ENCODE results near the gene ARHGAP6.

The ARHGAP6 gene

DNA sequence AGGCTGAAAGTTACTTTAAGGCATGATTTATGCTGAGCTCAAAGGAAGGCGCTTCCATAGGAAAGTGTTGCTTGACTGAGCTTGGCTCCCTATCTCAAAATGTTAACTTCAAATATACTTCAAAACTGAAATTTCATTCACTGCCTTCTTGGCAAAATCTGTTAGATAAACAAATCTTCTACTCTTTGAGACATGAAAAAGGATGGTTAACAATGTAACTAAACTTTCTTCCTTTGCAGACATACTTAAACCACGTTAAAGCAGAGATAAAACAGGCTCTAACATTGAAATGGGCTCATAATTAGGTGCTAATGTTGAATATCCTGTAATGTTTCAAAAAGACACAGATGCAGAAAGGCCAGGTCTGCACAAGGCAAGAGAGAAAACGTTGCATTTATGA, 262.1 kb downstream of the ARHGAP6 start:
- 100% methylated on average over 1 of the region's 3 CpGs for WGBS (ENCODE audit: insufficient coverage)
- CTCF ChIA-PET, result no interaction called here
- Histone ChIP-seq H3K27ac (ENCODE audit: insufficient read depth in 1 of 2, low read depth in 1 of 2, low read length in 2 of 2, poor library complexity in 1 of 2, severe bottlenecking in 2 of 2) (no peak overlapping the region), H3K9me3 (ENCODE audit: control extremely low read depth in 1 of 5, control insufficient read depth in 4 of 5, insufficient read depth in 2 of 5, low read depth in 1 of 5, low read length in 4 of 5) (no peaks in the 10 kb centered on the region), H3K4me3 (ENCODE audit: control insufficient read depth in 1 of 7, extremely low read depth in 1 of 7, insufficient read depth in 4 of 7, low read depth in 2 of 7, low read length in 6 of 7) (no peak overlapping the region), H3K27me3 (replicated peaks in 2 of 5; ENCODE audit: control insufficient read depth in 4 of 5, insufficient read depth in 5 of 5, low read length in 4 of 5) (no peaks in the 10 kb centered on the region), H3K36me3 (ENCODE audit: control insufficient read depth in 4 of 4, insufficient read depth in 4 of 4, low read length in 3 of 4) (no peaks in the 10 kb centered on the region), H3K4me1 (ENCODE audit: control extremely low read depth in 1 of 4, control insufficient read depth in 4 of 4, insufficient read depth in 4 of 4, low read length in 3 of 4) (no peaks in the 10 kb centered on the region)
- POLR2A ChIA-PET, result no interaction called here
- DNase-seq, result no peak

DNA sequence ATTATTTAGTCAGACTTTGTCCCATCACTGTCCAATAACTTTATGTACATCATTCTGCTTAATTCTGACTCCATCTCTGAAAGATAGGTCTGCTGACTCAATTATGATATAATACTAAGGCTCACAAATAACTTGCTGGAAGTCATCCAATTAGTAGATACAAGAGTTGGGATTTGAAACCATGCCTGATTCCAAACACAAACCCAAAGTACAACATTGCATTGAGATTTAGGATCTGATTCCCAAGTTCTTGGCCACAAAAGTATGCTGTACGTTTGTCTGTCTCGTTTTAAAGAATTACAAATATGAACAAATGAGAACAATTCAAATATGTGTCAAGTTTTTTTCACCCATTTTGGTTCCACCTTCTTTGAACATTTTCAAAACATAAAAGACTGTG, 263.8 kb downstream of the ARHGAP6 start:
- Histone ChIP-seq H3K36me3 (ENCODE audit: control insufficient read depth in 4 of 4, insufficient read depth in 4 of 4, low read length in 3 of 4) (no peaks in the 10 kb centered on the region), H3K4me3 (ENCODE audit: control insufficient read depth in 1 of 7, extremely low read depth in 1 of 7, insufficient read depth in 4 of 7, low read depth in 2 of 7, low read length in 6 of 7) (no peak overlapping the region), H3K27ac (ENCODE audit: insufficient read depth in 1 of 2, low read depth in 1 of 2, low read length in 2 of 2, poor library complexity in 1 of 2, severe bottlenecking in 2 of 2) (no peak overlapping the region), H3K27me3 (replicated peaks in 2 of 5; ENCODE audit: control insufficient read depth in 4 of 5, insufficient read depth in 5 of 5, low read length in 4 of 5) (no peaks in the 10 kb centered on the region), H3K4me1 (ENCODE audit: control extremely low read depth in 1 of 4, control insufficient read depth in 4 of 4, insufficient read depth in 4 of 4, low read length in 3 of 4) (no peaks in the 10 kb centered on the region), H3K9me3 (ENCODE audit: control extremely low read depth in 1 of 5, control insufficient read depth in 4 of 5, insufficient read depth in 2 of 5, low read depth in 1 of 5, low read length in 4 of 5) (no peaks in the 10 kb centered on the region)
- ChIA-PET CTCF (interaction anchor here (1.4 to 1.5 kb wide), 2 partner anchors 20 kb away, joined by 3 read pairs; no protein-coding TSS in a partner anchor), POLR2A (no interaction called here)
- WGBS (ENCODE audit: insufficient coverage), result 90% methylated on average over 2 of the region's 2 CpGs
- DNase-seq, result no peak

DNA sequence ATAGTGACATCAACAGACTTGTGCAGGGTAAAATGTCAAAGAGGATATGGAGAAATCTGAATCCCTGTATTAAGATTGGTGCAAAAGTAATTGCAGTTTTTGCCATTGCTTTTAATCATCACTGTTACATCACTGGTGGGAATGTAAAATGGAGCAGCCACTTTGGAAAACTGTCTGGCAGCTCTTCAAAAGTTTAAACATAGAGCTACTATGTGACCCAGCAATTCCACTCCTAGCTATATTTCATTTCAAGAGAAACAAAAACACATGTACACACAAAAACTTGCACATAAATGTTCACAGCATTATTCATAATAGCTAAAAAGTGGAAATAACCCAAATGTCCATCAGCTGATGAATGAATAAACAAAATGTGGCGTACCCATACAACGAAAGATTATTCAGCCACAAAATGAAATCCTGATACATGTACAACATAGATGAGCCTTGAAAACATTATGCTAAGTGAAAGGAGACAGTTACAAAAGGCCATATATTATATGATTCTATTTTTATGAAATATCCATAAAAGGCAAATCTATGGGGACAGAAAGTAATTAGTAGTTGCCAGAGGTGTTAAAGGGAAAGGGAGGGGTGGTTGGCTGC, 266.1 kb downstream of the ARHGAP6 start:
- H3K4me1 ChIP-seq (ENCODE audit: control extremely low read depth in 1 of 4, control insufficient read depth in 4 of 4, insufficient read depth in 4 of 4, low read length in 3 of 4), result no peaks in the 10 kb centered on the region
- no peak overlapping the region for H3K4me3 ChIP-seq (ENCODE audit: control insufficient read depth in 1 of 7, extremely low read depth in 1 of 7, insufficient read depth in 4 of 7, low read depth in 2 of 7, low read length in 6 of 7)
- no peaks in the 10 kb centered on the region for H3K9me3 ChIP-seq (ENCODE audit: control extremely low read depth in 1 of 5, control insufficient read depth in 4 of 5, insufficient read depth in 2 of 5, low read depth in 1 of 5, low read length in 4 of 5)
- 90% methylated on average over 2 of the region's 2 CpGs for WGBS (ENCODE audit: insufficient coverage)
- no peaks in the 10 kb centered on the region for H3K27me3 ChIP-seq (replicated peaks in 2 of 5; ENCODE audit: control insufficient read depth in 4 of 5, insufficient read depth in 5 of 5, low read length in 4 of 5)
- CTCF ChIA-PET, result interaction anchor here (1.6 kb wide), 1 partner anchor 18 kb away, joined by 6 read pairs; no protein-coding TSS in a partner anchor
- DNase-seq, result no peak
- no peaks in the 10 kb centered on the region for H3K36me3 ChIP-seq (ENCODE audit: control insufficient read depth in 4 of 4, insufficient read depth in 4 of 4, low read length in 3 of 4)
- no peak overlapping the region for H3K27ac ChIP-seq (ENCODE audit: insufficient read depth in 1 of 2, low read depth in 1 of 2, low read length in 2 of 2, poor library complexity in 1 of 2, severe bottlenecking in 2 of 2)
- POLR2A ChIA-PET, result no interaction called here

DNA sequence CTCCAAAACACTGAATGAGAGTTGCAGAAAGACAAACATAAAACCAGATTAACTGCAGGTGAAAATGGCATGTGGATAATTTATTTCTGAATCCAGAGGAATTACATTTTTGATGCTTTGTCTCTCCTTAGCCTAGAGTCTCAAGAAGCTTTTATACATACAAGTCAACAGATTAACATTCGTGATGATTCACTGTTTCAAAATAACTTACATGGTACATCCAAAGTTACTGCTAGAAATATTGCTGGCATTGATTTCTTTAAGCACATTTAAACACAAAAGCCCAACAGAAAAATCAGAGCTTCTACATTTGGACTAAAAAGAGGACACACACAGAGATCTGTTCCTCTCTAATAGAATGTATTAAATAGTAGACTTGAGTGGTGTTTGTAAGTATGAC, 266.9 kb downstream of the ARHGAP6 start:
- H3K27ac ChIP-seq (ENCODE audit: insufficient read depth in 1 of 2, low read depth in 1 of 2, low read length in 2 of 2, poor library complexity in 1 of 2, severe bottlenecking in 2 of 2), result no peak overlapping the region
- H3K4me3 ChIP-seq (ENCODE audit: control insufficient read depth in 1 of 7, extremely low read depth in 1 of 7, insufficient read depth in 4 of 7, low read depth in 2 of 7, low read length in 6 of 7), result no peak overlapping the region
- no peaks in the 10 kb centered on the region for H3K36me3 ChIP-seq (ENCODE audit: control insufficient read depth in 4 of 4, insufficient read depth in 4 of 4, low read length in 3 of 4)
- H3K9me3 ChIP-seq (ENCODE audit: control extremely low read depth in 1 of 5, control insufficient read depth in 4 of 5, insufficient read depth in 2 of 5, low read depth in 1 of 5, low read length in 4 of 5), result no peaks in the 10 kb centered on the region
- no peaks in the 10 kb centered on the region for H3K4me1 ChIP-seq (ENCODE audit: control extremely low read depth in 1 of 4, control insufficient read depth in 4 of 4, insufficient read depth in 4 of 4, low read length in 3 of 4)
- H3K27me3 ChIP-seq (replicated peaks in 2 of 5; ENCODE audit: control insufficient read depth in 4 of 5, insufficient read depth in 5 of 5, low read length in 4 of 5), result no peaks in the 10 kb centered on the region
- POLR2A ChIA-PET, result no interaction called here
- CTCF ChIA-PET, result interaction anchor here (1.6 kb wide), 1 partner anchor 17 kb away, joined by 6 read pairs; no protein-coding TSS in a partner anchor
- no peak for DNase-seq
- WGBS (ENCODE audit: insufficient coverage), result 100% methylated on average over 1 of the region's 1 CpG

DNA sequence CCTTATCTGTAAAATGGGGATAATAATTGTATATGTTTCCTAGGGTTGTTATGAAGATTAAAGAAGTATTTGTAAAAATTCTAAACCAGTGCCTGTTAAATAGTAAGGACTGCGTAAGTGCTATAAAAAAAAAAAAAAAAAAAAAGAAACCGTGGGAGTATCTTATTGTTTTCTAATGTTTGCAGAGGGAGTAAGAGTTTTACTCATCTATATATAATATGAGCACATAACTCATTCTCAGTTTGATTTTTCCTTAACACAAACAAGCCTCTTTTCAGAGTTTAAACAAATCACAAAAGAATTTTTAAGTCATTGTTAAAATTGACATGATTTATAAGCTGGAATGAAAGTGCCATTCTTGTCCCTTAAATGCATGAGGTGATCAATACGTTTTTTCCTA, 267.6 kb downstream of the ARHGAP6 start:
- H3K9me3 ChIP-seq (ENCODE audit: control extremely low read depth in 1 of 5, control insufficient read depth in 4 of 5, insufficient read depth in 2 of 5, low read depth in 1 of 5, low read length in 4 of 5), result no peaks in the 10 kb centered on the region
- H3K27me3 ChIP-seq (replicated peaks in 2 of 5; ENCODE audit: control insufficient read depth in 4 of 5, insufficient read depth in 5 of 5, low read length in 4 of 5), result no peaks in the 10 kb centered on the region
- ChIA-PET POLR2A (no interaction called here), CTCF (no interaction called here)
- no peak overlapping the region for H3K4me3 ChIP-seq (ENCODE audit: control insufficient read depth in 1 of 7, extremely low read depth in 1 of 7, insufficient read depth in 4 of 7, low read depth in 2 of 7, low read length in 6 of 7)
- WGBS (ENCODE audit: insufficient coverage), result no CpG with 5 or more reads among the region's 3 CpGs
- no peaks in the 10 kb centered on the region for H3K4me1 ChIP-seq (ENCODE audit: control extremely low read depth in 1 of 4, control insufficient read depth in 4 of 4, insufficient read depth in 4 of 4, low read length in 3 of 4)
- no peak overlapping the region for H3K27ac ChIP-seq (ENCODE audit: insufficient read depth in 1 of 2, low read depth in 1 of 2, low read length in 2 of 2, poor library complexity in 1 of 2, severe bottlenecking in 2 of 2)
- no peak for DNase-seq
- H3K36me3 ChIP-seq (ENCODE audit: control insufficient read depth in 4 of 4, insufficient read depth in 4 of 4, low read length in 3 of 4), result no peaks in the 10 kb centered on the region

DNA sequence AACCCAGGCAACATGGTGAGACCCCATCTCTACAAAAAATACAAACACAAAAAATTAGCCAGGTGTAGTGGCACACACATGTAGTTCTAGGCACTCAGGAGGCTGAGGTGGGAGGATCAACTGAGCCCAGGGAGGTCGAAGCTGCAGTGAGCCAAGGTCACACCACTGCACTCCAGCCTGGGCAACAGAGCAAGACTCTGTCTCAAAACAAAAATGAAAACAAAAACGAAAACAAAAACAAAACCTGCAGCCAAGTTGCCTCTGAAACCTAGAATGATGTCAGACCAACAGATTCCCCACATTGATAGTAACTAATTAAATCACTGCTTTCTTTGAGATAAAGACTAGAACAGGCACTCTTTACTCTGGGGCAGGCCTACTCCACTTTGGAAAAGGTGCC, 268.0 kb downstream of the ARHGAP6 start:
- 71% methylated on average over 2 of the region's 2 CpGs for WGBS (ENCODE audit: insufficient coverage)
- no peaks in the 10 kb centered on the region for H3K27me3 ChIP-seq (replicated peaks in 2 of 5; ENCODE audit: control insufficient read depth in 4 of 5, insufficient read depth in 5 of 5, low read length in 4 of 5)
- POLR2A ChIA-PET, result no interaction called here
- no peak for DNase-seq
- no peaks in the 10 kb centered on the region for H3K36me3 ChIP-seq (ENCODE audit: control insufficient read depth in 4 of 4, insufficient read depth in 4 of 4, low read length in 3 of 4)
- CTCF ChIA-PET, result no interaction called here
- H3K9me3 ChIP-seq (ENCODE audit: control extremely low read depth in 1 of 5, control insufficient read depth in 4 of 5, insufficient read depth in 2 of 5, low read depth in 1 of 5, low read length in 4 of 5), result no peaks in the 10 kb centered on the region
- no peaks in the 10 kb centered on the region for H3K4me1 ChIP-seq (ENCODE audit: control extremely low read depth in 1 of 4, control insufficient read depth in 4 of 4, insufficient read depth in 4 of 4, low read length in 3 of 4)
- no peak overlapping the region for H3K4me3 ChIP-seq (ENCODE audit: control insufficient read depth in 1 of 7, extremely low read depth in 1 of 7, insufficient read depth in 4 of 7, low read depth in 2 of 7, low read length in 6 of 7)
- H3K27ac ChIP-seq (ENCODE audit: insufficient read depth in 1 of 2, low read depth in 1 of 2, low read length in 2 of 2, poor library complexity in 1 of 2, severe bottlenecking in 2 of 2), result no peak overlapping the region

DNA sequence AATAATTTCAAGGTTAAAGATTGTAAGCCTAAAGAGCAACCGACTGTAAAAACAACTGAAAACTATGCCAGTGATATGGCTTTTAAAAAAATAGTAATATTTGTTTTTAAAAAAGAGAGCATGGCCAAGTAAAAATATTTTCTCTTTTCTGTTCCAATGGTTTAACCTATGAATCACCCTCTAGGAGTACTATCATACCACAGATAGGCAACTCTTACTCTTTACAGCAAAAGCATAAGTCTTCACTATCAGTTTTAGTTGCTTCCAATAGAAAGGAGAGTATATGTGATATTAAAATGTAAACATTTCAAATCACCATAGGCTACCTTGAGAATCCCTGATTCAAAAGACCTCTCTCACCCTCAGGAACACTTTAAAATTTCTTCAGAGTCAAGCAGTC, 269.9 kb downstream of the ARHGAP6 start:
- no peak overlapping the region for H3K27ac ChIP-seq (ENCODE audit: insufficient read depth in 1 of 2, low read depth in 1 of 2, low read length in 2 of 2, poor library complexity in 1 of 2, severe bottlenecking in 2 of 2)

More for the DNA sequence above, 269.9 kb downstream of the ARHGAP6 start:
- H3K4me3 ChIP-seq (ENCODE audit: control insufficient read depth in 1 of 7, extremely low read depth in 1 of 7, insufficient read depth in 4 of 7, low read depth in 2 of 7, low read length in 6 of 7), result no peak overlapping the region
- H3K27me3 ChIP-seq (replicated peaks in 2 of 5; ENCODE audit: control insufficient read depth in 4 of 5, insufficient read depth in 5 of 5, low read length in 4 of 5), result no peaks in the 10 kb centered on the region
- no peaks in the 10 kb centered on the region for H3K9me3 ChIP-seq (ENCODE audit: control extremely low read depth in 1 of 5, control insufficient read depth in 4 of 5, insufficient read depth in 2 of 5, low read depth in 1 of 5, low read length in 4 of 5)
- no peak for DNase-seq
- ChIA-PET CTCF (no interaction called here), POLR2A (no interaction called here)
- H3K4me1 ChIP-seq (ENCODE audit: control extremely low read depth in 1 of 4, control insufficient read depth in 4 of 4, insufficient read depth in 4 of 4, low read length in 3 of 4), result no peaks in the 10 kb centered on the region
- no CpG with 5 or more reads among the region's 1 CpG for WGBS (ENCODE audit: insufficient coverage)
- H3K36me3 ChIP-seq (ENCODE audit: control insufficient read depth in 4 of 4, insufficient read depth in 4 of 4, low read length in 3 of 4), result no peaks in the 10 kb centered on the region
